Measurements from ENCODE around the gene MRPL16. TPM values are rescaled to one million over a fixed set of nuclear protein-coding genes. Genes with fewer than 3 reads are reported as not detected.

The MRPL16 gene
- total RNA-seq, 1 donor from 2014 or later, result 19.4 TPM

- no peak for DNase-seq (ENCODE audit: low read depth in 2 of 2)
Measured at GRCh38 chr11:59771605-59772004, 39.0 kb downstream of the MRPL16 start.

GRCh38 chr11:59770869-59771268 is 39.7 kb downstream of the MRPL16 start:
- DNase-seq (ENCODE audit: low read depth in 2 of 2), result no peak

- DNase-seq (ENCODE audit: low read depth in 2 of 2), result peak in 1 of 2 donors; percentile 53
Measured at GRCh38 chr11:59770319-59770718, 40.3 kb downstream of the MRPL16 start.

GRCh38 chr11:59769828-59770227 is 40.8 kb downstream of the MRPL16 start:
- DNase-seq (ENCODE audit: low read depth in 2 of 2), result no peak

- peak in 1 of 2 donors; percentile 70 for DNase-seq (ENCODE audit: low read depth in 2 of 2)
Measured at GRCh38 chr11:59769111-59769510, 41.5 kb downstream of the MRPL16 start.

- DNase-seq (ENCODE audit: low read depth in 2 of 2), result no peak
Measured at GRCh38 chr11:59767225-59767611, 43.4 kb downstream of the MRPL16 start.

- DNase-seq (ENCODE audit: low read depth in 2 of 2), result no peak
Measured at GRCh38 chr11:59766542-59767224, 43.9 kb downstream of the MRPL16 start.

- no peak for DNase-seq (ENCODE audit: low read depth in 2 of 2)
Measured at GRCh38 chr11:59765068-59765735, 45.4 kb downstream of the MRPL16 start.

GRCh38 chr11:59761993-59762392 is 48.6 kb downstream of the MRPL16 start:
- no peak for DNase-seq (ENCODE audit: low read depth in 2 of 2)

GRCh38 chr11:59760771-59761170 is 49.8 kb downstream of the MRPL16 start:
- DNase-seq (ENCODE audit: low read depth in 2 of 2), result no peak

- no peak for DNase-seq (ENCODE audit: low read depth in 2 of 2)
Measured at GRCh38 chr11:59759900-59760299, 50.7 kb downstream of the MRPL16 start.

- DNase-seq (ENCODE audit: low read depth in 2 of 2), result no peak
Measured at GRCh38 chr11:59758401-59759037, 52.1 kb downstream of the MRPL16 start.

GRCh38 chr11:59756845-59757244 is 53.7 kb downstream of the MRPL16 start:
- peak; percentile 34 to 38 for DNase-seq (ENCODE audit: low read depth in 2 of 2)

GRCh38 chr11:59756558-59756840 is 54.1 kb downstream of the MRPL16 start:
- DNase-seq (ENCODE audit: low read depth in 2 of 2), result peak; percentile 26 to 60

Other genes with a start within 250 kb of the MRPL16 start
- gene OSBP, start 195.0 kb downstream of the MRPL16 start, total RNA-seq, result 31.2 and 65.9 TPM in 2 replicates
- 4.4 and 8.9 TPM in 2 replicates for gene PATL1, start 141.7 kb downstream of the MRPL16 start, total RNA-seq
- gene OR10V1, start 96.9 kb downstream of the MRPL16 start, total RNA-seq, result not detected in 2 replicates
- gene STX3, start 55.4 kb downstream of the MRPL16 start, total RNA-seq, result 59.1 and 86.3 TPM in 2 replicates
- gene CBLIF, start 34.7 kb upstream of the MRPL16 start, total RNA-seq, result not detected in 2 replicates
- not detected in 2 replicates for gene TCN1, start 55.7 kb upstream of the MRPL16 start, total RNA-seq
- not detected in 2 replicates for gene OOSP3, start 68.0 kb upstream of the MRPL16 start, total RNA-seq
- not detected in 2 replicates for gene OOSP1, start 127.7 kb upstream of the MRPL16 start, total RNA-seq
- not detected in 2 replicates for gene OOSP4A, start 153.3 kb upstream of the MRPL16 start, total RNA-seq
- gene OOSP4B, start 206.4 kb upstream of the MRPL16 start, total RNA-seq, result not detected in 2 replicates
- gene OOSP2, start 229.6 kb upstream of the MRPL16 start, total RNA-seq, result not detected in 2 replicates
- not detected in 2 replicates for gene MS4A3, start 245.9 kb upstream of the MRPL16 start, total RNA-seq

Measured in lung microvascular endothelial cell (primary cell).